ENCODE data around the gene IRAK3. TPM values are rescaled to one million over a fixed set of nuclear protein-coding genes. Genes with fewer than 3 reads are reported as not detected.

The IRAK3 gene
- total and polyA plus RNA-seq, 11 donors = 2.2 to 11.4 (median 4.7) TPM

DNA sequence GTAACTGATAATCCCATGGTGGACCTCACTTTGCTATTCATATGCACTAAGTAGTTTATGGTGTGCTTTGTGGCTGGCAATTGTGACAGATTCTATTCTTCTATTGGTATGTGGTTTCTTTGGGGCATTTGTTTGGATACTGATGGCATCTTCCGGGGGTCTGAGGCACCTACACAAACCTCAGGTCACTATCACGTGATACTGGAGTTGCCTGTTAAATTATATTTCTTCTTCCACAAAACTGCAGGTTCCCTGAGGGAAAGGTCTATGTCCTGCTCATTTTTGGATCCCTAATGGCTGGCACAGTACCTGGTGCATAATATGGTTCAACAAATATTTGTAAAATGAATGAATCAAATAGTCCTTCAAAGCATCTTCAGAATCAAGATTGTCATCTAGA, 63.8 kb downstream of the IRAK3 start:
- ATAC-seq = no peak

GRCh38 chr12:66255737-66256136, 66.7 kb downstream of the IRAK3 start:
- no peaks in the 10 kb centered on the region for H3K9me3 ChIP-seq
- TF ChIP-seq POLR2A (IDR thresholded peaks at IDR 0.05) = no peak
- TF ChIP-seq, protein P1, sequence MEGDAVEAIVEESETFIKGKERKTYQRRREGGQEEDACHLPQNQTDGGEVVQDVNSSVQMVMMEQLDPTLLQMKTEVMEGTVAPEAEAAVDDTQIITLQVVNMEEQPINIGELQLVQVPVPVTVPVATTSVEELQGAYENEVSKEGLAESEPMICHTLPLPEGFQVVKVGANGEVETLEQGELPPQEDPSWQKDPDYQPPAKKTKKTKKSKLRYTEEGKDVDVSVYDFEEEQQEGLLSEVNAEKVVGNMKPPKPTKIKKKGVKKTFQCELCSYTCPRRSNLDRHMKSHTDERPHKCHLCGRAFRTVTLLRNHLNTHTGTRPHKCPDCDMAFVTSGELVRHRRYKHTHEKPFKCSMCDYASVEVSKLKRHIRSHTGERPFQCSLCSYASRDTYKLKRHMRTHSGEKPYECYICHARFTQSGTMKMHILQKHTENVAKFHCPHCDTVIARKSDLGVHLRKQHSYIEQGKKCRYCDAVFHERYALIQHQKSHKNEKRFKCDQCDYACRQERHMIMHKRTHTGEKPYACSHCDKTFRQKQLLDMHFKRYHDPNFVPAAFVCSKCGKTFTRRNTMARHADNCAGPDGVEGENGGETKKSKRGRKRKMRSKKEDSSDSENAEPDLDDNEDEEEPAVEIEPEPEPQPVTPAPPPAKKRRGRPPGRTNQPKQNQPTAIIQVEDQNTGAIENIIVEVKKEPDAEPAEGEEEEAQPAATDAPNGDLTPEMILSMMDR (IDR thresholded peaks at IDR 0.05) = no peak
- ATAC-seq (no peak), DNase-seq (no peak)
- H3K27me3 ChIP-seq = no peaks in the 10 kb centered on the region
- no peaks in the 10 kb centered on the region for H3K4me1 ChIP-seq
- H3K4me3 ChIP-seq = no peak overlapping the region
- H3K27ac ChIP-seq = no peak overlapping the region
- intact Hi-C loops (cut with DNase I) = no loop called here
- H3K36me3 ChIP-seq = peaks cover 0 to 6% (median 0%) of the 10 kb centered on the region in 9 donors

More for the DNA sequence above, 63.8 kb downstream of the IRAK3 start:
- Histone ChIP-seq H3K4me1 (no peaks in the 10 kb centered on the region), H3K4me3 (no peak overlapping the region), H3K27me3 (no peaks in the 10 kb centered on the region), H3K36me3 (peaks cover 0 to 36% (median 19%) of the 10 kb centered on the region in 9 donors), H3K9me3 (no peaks in the 10 kb centered on the region), H3K27ac (no peak overlapping the region)
- TF ChIP-seq, protein P1 (IDR thresholded peaks at IDR 0.05) = no peak
- TF ChIP-seq POLR2A (IDR thresholded peaks at IDR 0.05) = no peak
- intact Hi-C loops (cut with DNase I) = no loop called here
- DNase-seq = no peak
- WGBS, 4 donors = 88 to 94% (median 93%) methylated on average over 2 of the region's 2 CpGs

DNA sequence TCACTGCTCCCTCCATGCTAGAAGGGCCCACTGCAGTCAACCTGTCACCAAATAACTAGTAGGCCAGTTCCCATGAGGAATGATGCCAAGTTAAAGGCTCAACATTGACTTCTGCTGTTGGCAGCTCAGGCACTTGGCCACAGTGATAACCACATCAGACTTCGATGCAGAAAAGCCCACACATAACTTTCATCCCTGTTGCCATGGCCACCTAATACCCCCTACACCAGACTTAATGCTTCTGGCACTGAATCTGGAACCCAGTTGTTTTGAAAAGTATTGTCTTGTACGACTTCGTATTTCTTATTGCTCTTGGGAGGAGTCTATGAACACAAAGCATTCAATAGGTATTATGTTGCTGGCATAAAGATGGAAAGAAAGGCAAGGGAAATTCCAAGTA, 69.0 kb downstream of the IRAK3 start:
- WGBS, 4 donors = 59 to 73% (median 65%) methylated on average over 3 of the region's 3 CpGs
- no peak overlapping the region for H3K4me3 ChIP-seq
- no peak for ATAC-seq

GRCh38 chr12:66262737-66263136, 73.7 kb downstream of the IRAK3 start:
- H3K27ac ChIP-seq = no peak overlapping the region
- no peaks in the 10 kb centered on the region for H3K9me3 ChIP-seq
- DNase-seq (no peak), ATAC-seq (no peak)
- H3K36me3 ChIP-seq = no peaks in the 10 kb centered on the region
- H3K4me1 ChIP-seq = peaks cover 0 to 6% (median 0%) of the 10 kb centered on the region in 12 donors
- TF ChIP-seq, protein P1 (IDR thresholded peaks at IDR 0.05) = no peak
- no peak for TF ChIP-seq POLR2A (IDR thresholded peaks at IDR 0.05)
- H3K27me3 ChIP-seq = no peaks in the 10 kb centered on the region
- no peak overlapping the region for H3K4me3 ChIP-seq
- intact Hi-C loops (cut with DNase I) = loop anchor here in 1 of 10 donors (10.0 kb wide), 1 partner anchor 442 kb away; no protein-coding TSS in a partner anchor

More for the DNA sequence above, 69.0 kb downstream of the IRAK3 start:
- H3K27me3 ChIP-seq = no peaks in the 10 kb centered on the region
- no peaks in the 10 kb centered on the region for H3K9me3 ChIP-seq
- H3K27ac ChIP-seq = no peak overlapping the region
- no peaks in the 10 kb centered on the region for H3K4me1 ChIP-seq
- intact Hi-C loops (cut with DNase I) = no loop called here
- TF ChIP-seq, protein P1 (IDR thresholded peaks at IDR 0.05) = no peak
- no peak for TF ChIP-seq POLR2A (IDR thresholded peaks at IDR 0.05)
- DNase-seq = no peak
- no peaks in the 10 kb centered on the region for H3K36me3 ChIP-seq
